HCT116 (cell line): ENCODE results near the gene RCOR2.

ENCODE experiments used
- MAX ChIP-seq: IDR thresholded peaks from 2 replicates; pipeline ENCODE4 v1.6.1; 2012
- POLR2A ChIP-seq: IDR thresholded peaks from 2 replicates; pipeline ENCODE4 v1.7.0; 2011; ENCODE audit warnings: borderline replicate concordance; ENCODE audit not compliant: insufficient read depth, insufficient read length; ENCODE audit errors: extremely low read depth

- TF ChIP-seq POLR2A, result no peak
- no peak for TF ChIP-seq MAX
Measured at GRCh38 chr11:63882555-63883242, 34.3 kb downstream of the RCOR2 start.
